Kidney capillary endothelial cell (primary cell): ENCODE measurements around the gene RHOT2.

ENCODE experiments used
- DNase-seq: peaks from one replicate; pipeline ENCODE4 v3.0.0-alpha.2; 2018; ENCODE audit warnings: low spot score

Gene RHOT2

GRCh38 chr16:715477-716199 lies 47.7 kb downstream of the RHOT2 start:
- DNase-seq = no peak

GRCh38 chr16:716200-716568 lies 48.3 kb downstream of the RHOT2 start:
- no peak for DNase-seq

GRCh38 chr16:716768-717325 lies 48.9 kb downstream of the RHOT2 start:
- no peak for DNase-seq

GRCh38 chr16:717450-718245 lies 49.7 kb downstream of the RHOT2 start:
- DNase-seq = no peak

- DNase-seq = no peak
Observed at GRCh38 chr16:718389-718788, 50.5 kb downstream of the RHOT2 start.

GRCh38 chr16:718922-719321 lies 51.0 kb downstream of the RHOT2 start:
- no peak for DNase-seq

GRCh38 chr16:719815-720446 lies 52.0 kb downstream of the RHOT2 start:
- DNase-seq = no peak

GRCh38 chr16:720447-720989 lies 52.6 kb downstream of the RHOT2 start:
- peak; percentile 50 for DNase-seq

- peak; percentile 50 for DNase-seq
Observed at GRCh38 chr16:720990-721764, 53.2 kb downstream of the RHOT2 start, which contains the start of gene ANTKMT. Gene ANTKMT, plus strand, starts transcription at chr16:721146. Its CDS starts 129 bp downstream, at chr16:721275.

GRCh38 chr16:721765-722540 lies 54.0 kb downstream of the RHOT2 start:
- no peak for DNase-seq

- DNase-seq = no peak
Observed at GRCh38 chr16:722835-723633, 55.1 kb downstream of the RHOT2 start.

- DNase-seq = no peak
Observed at GRCh38 chr16:723695-724094, 55.8 kb downstream of the RHOT2 start.
